HK-2 (cell line): ENCODE measurements around the gene SHQ1.
"Not testable (repeated sequence)": the region's sequence is repeated elsewhere in the genome, so short reads cannot be mapped to it uniquely, and the experiment has no call there.

Source experiments
- DNase-seq: peaks from one replicate; pipeline ENCODE4 v3.0.0-alpha.2; 2018; ENCODE audit not compliant: unreplicated experiment

SHQ1 gene

DNA sequence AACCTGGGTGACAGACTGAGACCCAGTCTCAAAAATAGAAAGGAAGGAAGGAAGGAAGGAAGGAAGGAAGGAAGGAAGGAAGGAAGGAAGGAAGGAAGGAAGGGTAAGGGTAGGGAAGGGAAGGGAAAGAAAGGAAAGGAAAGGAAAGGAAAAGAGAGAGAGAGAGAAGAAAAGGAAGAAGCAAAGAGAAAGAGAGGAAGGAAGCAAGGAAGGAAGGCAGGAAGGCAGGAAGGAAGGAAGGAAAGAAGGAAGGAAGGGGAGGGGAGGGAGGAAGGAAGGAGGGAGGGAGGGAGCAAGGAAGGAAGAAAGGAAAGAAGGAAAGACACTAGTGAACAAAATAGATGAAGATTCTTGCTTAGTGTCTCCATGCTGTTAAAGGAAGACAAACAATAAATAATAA lies 129.1 kb downstream of the SHQ1 start:
- DNase-seq = no peak

DNA sequence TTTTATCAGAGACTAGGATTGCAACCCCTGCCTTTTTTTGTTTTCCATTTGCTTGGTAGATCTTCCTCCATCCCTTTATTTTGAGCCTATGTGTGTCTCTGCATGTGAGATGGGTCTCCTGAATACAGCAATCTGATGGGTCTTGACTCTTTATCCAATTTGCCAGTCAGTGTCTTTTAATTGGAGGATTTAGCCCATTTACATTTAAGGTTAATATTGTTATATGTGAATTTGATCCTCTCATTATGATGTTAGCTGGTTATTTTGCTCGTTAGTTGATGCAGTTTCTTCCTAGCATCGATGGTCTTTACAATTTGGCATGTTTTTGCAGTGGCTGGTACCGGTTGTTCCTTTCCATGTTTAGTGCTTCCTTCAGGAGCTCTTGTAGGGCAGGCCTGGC lies 134.1 kb downstream of the SHQ1 start:
- DNase-seq = not testable (repeated sequence)

DNA sequence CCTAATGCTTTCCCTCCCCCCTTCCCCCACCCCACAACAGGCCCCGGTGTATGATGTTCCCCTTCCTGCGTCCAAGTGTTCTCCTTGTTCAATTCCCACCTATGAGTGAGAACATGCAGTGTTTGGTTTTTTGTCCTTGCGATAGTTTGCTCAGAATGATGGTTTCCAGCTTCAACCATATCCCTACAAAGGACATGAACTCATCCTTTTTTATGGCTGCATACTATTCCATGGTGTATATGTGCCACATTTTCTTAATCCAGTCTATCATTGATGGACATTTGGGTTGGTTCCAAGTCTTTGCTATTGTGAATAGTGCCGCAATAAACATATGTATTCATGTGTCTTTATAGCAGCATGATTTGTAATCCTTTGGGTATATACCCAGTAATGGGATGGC lies 137.8 kb downstream of the SHQ1 start:
- not testable (repeated sequence) for DNase-seq

DNA sequence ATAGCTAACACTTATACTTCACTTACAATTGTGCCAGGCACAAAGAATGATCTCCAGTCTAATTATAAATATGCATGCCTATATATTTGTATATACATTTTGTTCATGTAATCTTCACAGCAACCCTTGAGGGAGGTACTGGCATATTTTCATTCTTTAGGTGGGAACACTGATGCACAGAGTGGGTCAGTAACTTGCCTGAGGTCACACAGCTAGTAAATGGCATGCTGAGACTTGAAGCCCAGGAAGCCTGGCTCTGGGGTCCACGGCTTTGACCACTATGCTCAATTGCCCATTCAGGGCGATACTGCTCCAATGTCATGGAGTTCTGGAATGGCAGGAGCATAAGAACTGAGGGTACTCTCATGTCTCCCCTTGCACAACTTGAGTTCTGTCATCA lies 139.8 kb downstream of the SHQ1 start:
- no peak for DNase-seq

DNA sequence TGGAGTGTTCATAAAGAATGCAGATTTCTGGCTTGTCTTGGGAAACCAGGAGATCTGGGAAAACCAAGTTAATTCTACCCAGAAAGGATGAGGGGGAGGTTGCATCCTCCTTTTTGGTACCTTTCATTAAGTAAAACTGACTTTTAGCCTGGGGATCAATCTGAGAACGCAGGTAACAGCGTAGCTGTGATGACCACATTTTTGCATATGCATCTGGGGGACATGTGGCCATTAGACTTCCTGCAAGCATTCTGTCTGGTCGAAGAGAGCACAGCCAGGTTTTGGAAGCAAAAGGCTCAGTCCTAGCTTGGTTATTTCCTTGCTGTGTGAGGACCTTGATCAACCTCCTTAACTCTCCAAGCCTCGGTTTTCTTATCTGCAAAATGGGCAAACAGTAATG lies 145.2 kb downstream of the SHQ1 start:
- no peak for DNase-seq

DNA sequence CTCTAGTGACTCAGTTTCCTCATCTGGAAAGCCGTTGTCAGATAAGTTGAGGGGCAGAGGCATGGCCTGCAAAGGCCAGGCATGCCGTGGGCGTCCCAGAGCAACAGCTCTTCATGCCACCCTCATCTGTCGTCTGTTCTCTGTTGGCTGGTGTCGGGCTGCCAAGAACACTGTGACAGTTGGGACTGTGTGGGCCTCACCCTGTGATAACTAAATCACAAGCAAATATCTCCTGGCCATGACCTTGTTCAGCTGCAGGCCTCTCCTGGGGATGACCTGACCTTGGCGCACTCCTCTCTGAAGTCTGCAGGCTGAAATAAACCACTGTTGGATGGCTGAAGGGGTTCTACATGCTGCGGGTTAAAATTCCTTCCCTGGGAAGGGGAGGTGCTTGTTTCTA lies 145.9 kb downstream of the SHQ1 start:
- DNase-seq = no peak

DNA sequence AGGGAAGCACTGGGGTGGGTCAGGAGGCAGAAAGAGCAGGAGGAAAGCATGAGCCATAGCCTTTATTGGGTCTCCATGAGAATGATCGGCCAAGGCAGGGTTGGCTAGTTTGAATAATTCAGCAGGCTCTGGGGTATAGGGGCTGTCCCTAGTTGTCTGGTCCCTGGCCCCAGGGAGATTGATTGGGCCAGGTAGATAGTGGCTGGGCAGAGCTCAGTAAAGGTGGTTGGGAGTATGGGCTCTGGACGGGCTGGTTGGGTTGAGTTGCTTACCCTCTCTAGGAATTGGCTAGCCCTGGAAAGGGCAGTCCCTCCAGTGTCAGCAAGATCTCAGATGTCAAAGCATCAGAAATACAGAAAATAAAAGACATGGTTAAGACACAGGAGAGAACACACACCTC lies 148.1 kb downstream of the SHQ1 start:
- DNase-seq = no peak

DNA sequence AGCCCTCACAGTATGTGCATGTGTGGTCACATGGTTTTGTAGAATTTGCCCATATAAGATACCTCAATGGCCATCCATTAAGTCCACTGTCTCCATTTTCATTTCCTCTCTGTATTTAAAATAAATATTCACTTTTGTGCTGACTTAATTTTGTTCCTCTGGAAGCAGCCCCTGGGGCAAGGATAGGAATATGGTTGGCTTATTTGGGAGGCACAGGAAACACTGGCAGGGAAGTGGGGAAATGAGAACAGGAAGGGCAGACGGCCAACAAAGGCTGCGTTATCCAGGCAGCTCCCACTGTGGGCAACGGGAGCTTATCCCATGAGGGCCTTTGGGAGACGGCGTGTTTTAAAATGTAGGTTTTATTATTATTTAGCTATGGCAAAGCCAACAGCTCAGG lies 148.6 kb downstream of the SHQ1 start:
- no peak for DNase-seq
